ENCODE data around the gene TGM1. TPM values are rescaled to one million over a fixed set of nuclear protein-coding genes. Genes with fewer than 3 reads are reported as not detected.

TGM1 gene
- total and polyA plus RNA-seq, 2 donors (not counting 1 experiment from before 2014, with no cell fraction given), result 2.7 to 11.9 TPM

DNA sequence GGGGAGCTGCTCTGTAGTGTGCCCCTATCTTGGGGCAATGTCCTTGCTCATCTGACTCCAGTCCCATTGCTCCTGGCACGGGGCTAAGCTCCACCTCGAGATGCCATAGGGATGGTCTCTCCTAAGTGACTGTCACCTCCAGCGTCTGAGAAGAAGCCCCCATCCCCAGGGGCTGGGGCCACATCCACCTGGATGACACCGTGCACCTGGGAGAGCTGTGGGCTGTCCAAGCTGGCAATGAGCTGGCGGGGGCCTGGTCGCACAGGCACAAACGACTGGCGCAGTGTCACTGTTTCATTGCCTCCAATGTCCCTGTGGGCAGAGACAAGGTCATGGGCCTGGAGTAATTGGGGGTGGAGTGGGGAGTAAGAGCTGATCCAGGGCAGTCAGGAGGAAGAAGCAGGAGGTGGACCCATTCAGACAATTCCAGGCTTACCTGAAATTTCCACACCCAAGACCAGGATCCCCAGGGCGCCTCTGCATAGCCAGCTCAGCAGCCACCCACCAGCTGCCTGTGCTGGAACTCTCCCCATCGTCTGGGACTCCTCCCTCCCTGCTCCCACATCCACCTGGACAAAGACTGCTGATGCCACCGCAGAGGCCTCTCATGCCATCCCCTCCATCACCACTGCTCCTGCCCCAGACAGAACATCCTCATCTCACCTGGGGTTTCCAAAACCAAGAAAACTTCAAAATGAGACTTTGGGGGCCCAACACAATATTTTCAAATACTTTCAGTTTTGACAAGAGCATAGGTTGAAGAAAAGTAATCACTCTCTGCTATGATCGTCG lies 13.6 kb downstream of the TGM1 start:
- Histone ChIP-seq H3K36me3 (replicated peaks in 1 of 2; ENCODE audit: control extremely low read depth in 1 of 2, control insufficient read depth in 1 of 2, extremely low read depth in 1 of 2, insufficient read depth in 2 of 2, low read length in 1 of 2) (peaks cover 0 to 14% of the 10 kb centered on the region in 2 experiments), H3K27ac (ENCODE audit: low read length in 2 of 2) (no peak overlapping the region), H3K4me3 (ENCODE audit: control extremely low read depth in 1 of 5, extremely low read depth in 1 of 5, insufficient read depth in 1 of 5, low read depth in 2 of 5, low read length in 4 of 5) (no peak overlapping the region), H3K4me2 (replicated peaks; ENCODE audit: low read depth, low read length, poor library complexity, severe bottlenecking) (no peak overlapping the region), H3K4me1 (ENCODE audit: control insufficient read depth in 2 of 2, insufficient read depth in 2 of 2, low read length in 2 of 2) (peaks cover 6 to 11% of the 10 kb centered on the region in 2 donors), H2AFZ (ENCODE audit: insufficient read depth, low read depth, low read length, poor library complexity, severe bottlenecking) (no peak overlapping the region), H3K9me3 (ENCODE audit: control extremely low read depth in 1 of 3, control insufficient read depth in 2 of 3, insufficient read depth in 1 of 3, low read length in 2 of 3) (no peaks in the 10 kb centered on the region), H3K79me2 (ENCODE audit: control insufficient read depth, insufficient read depth, low read length) (no peaks in the 10 kb centered on the region), H3K27me3 (replicated peaks in 1 of 4; ENCODE audit: control extremely low read depth in 1 of 4, control insufficient read depth in 3 of 4, insufficient read depth in 4 of 4, low read length in 3 of 4) (no peaks in the 10 kb centered on the region), H4K20me1 (ENCODE audit: control insufficient read depth, insufficient read depth, low read length, poor library complexity, severe bottlenecking) (no peaks in the 10 kb centered on the region), H3K9ac (ENCODE audit: low read length) (no peak overlapping the region)
- peak overlapping the region; percentile 37 for H3K27ac Mint-ChIP-seq
- H3K9me3 Mint-ChIP-seq (ENCODE audit: insufficient read depth), result no peaks in the 10 kb centered on the region
- H3K27me3 Mint-ChIP-seq, result no peaks in the 10 kb centered on the region
- H3K4me1 Mint-ChIP-seq, result peaks cover 12% of the 10 kb centered on the region
- DNase-seq, result no peak
- CTCF ChIA-PET, result interaction anchor here (1.2 kb wide), 1 partner anchor 182 kb away, joined by 3 read pairs; no protein-coding TSS in a partner anchor
- ATAC-seq (ENCODE audit: low read depth), result no peak
- TF ChIP-seq EZH2 (IDR thresholded peaks at IDR 0.05; ENCODE audit: borderline replicate concordance, insufficient read depth, low read depth, low read length, poor library complexity, severe bottlenecking), result no peak
- TF ChIP-seq, protein P1, sequence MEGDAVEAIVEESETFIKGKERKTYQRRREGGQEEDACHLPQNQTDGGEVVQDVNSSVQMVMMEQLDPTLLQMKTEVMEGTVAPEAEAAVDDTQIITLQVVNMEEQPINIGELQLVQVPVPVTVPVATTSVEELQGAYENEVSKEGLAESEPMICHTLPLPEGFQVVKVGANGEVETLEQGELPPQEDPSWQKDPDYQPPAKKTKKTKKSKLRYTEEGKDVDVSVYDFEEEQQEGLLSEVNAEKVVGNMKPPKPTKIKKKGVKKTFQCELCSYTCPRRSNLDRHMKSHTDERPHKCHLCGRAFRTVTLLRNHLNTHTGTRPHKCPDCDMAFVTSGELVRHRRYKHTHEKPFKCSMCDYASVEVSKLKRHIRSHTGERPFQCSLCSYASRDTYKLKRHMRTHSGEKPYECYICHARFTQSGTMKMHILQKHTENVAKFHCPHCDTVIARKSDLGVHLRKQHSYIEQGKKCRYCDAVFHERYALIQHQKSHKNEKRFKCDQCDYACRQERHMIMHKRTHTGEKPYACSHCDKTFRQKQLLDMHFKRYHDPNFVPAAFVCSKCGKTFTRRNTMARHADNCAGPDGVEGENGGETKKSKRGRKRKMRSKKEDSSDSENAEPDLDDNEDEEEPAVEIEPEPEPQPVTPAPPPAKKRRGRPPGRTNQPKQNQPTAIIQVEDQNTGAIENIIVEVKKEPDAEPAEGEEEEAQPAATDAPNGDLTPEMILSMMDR (IDR thresholded peaks at IDR 0.05), result no peak
- WGBS (ENCODE audit: insufficient coverage), result 90% methylated on average over 11 of the region's 13 CpGs
- POLR2A ChIA-PET, result no interaction called here
- intact Hi-C loops (cut with micrococcal nuclease), result loop anchor here (10.0 kb wide), 1 partner anchor 235 kb away; no protein-coding TSS in a partner anchor
- H3K4me3 Mint-ChIP-seq, result no peak overlapping the region

- DNase-seq, result no peak
- WGBS (ENCODE audit: insufficient coverage), result 86% methylated on average over 7 of the region's 7 CpGs
- H3K4me1 Mint-ChIP-seq, result peaks cover 24% of the 10 kb centered on the region
- H3K4me3 Mint-ChIP-seq, result peak overlapping the region; percentile 17
- ChIA-PET CTCF (interaction anchor here (0.7 to 8.8 kb wide), 14 partner anchors 8 to 603 kb away, joined by 3 to 254 read pairs (median 4); partner anchors contain the start of genes ADCY4, CIDEB, DHRS1 and IRF9), POLR2A (interaction anchor here (0.9 to 1.6 kb wide), 4 partner anchors 24 to 61 kb away, joined by 3 to 12 read pairs (median 4); partner anchors contain the start of genes DHRS1, NOP9 and RABGGTA)
- H3K9me3 ChIP-seq (ENCODE audit: control extremely low read depth in 1 of 3, control insufficient read depth in 2 of 3, insufficient read depth in 1 of 3, low read length in 2 of 3), result no peaks in the 10 kb centered on the region
- peaks cover 0 to 4% of the 10 kb centered on the region in 2 experiments for H3K36me3 ChIP-seq (replicated peaks in 1 of 2; ENCODE audit: control extremely low read depth in 1 of 2, control insufficient read depth in 1 of 2, extremely low read depth in 1 of 2, insufficient read depth in 2 of 2, low read length in 1 of 2)
- no peak overlapping the region for H3K4me2 ChIP-seq (replicated peaks; ENCODE audit: low read depth, low read length, poor library complexity, severe bottlenecking)
- H3K79me2 ChIP-seq (ENCODE audit: control insufficient read depth, insufficient read depth, low read length), result no peaks in the 10 kb centered on the region
- H3K27ac ChIP-seq (ENCODE audit: low read length in 2 of 2), result peak overlapping the region in 1 of 2 donors; percentile 35
- no peaks in the 10 kb centered on the region for H4K20me1 ChIP-seq (ENCODE audit: control insufficient read depth, insufficient read depth, low read length, poor library complexity, severe bottlenecking)
- H3K27me3 ChIP-seq (replicated peaks in 1 of 4; ENCODE audit: control extremely low read depth in 1 of 4, control insufficient read depth in 3 of 4, insufficient read depth in 4 of 4, low read length in 3 of 4), result no peaks in the 10 kb centered on the region
- no peak for ATAC-seq (ENCODE audit: low read depth)
- peak overlapping the region; percentile 82 for H2AFZ ChIP-seq (ENCODE audit: insufficient read depth, low read depth, low read length, poor library complexity, severe bottlenecking)
- H3K27me3 Mint-ChIP-seq, result no peaks in the 10 kb centered on the region
- peak overlapping the region; percentile 77 for H3K27ac Mint-ChIP-seq
- H3K9ac ChIP-seq (ENCODE audit: low read length), result no peak overlapping the region
- H3K4me1 ChIP-seq (ENCODE audit: control insufficient read depth in 2 of 2, insufficient read depth in 2 of 2, low read length in 2 of 2), result peaks cover 15 to 22% of the 10 kb centered on the region in 2 donors
- H3K4me3 ChIP-seq (ENCODE audit: control extremely low read depth in 1 of 5, extremely low read depth in 1 of 5, insufficient read depth in 1 of 5, low read depth in 2 of 5, low read length in 4 of 5), result no peak overlapping the region
- no peak for TF ChIP-seq EZH2 (IDR thresholded peaks at IDR 0.05; ENCODE audit: borderline replicate concordance, insufficient read depth, low read depth, low read length, poor library complexity, severe bottlenecking)
- TF ChIP-seq, protein P1 (IDR thresholded peaks at IDR 0.05), result no peak
- intact Hi-C loops (cut with micrococcal nuclease), result loop anchor here (1.0 to 10.0 kb wide), 2 partner anchors 24 to 233 kb away; partner anchors contain the start of gene RABGGTA
- no peaks in the 10 kb centered on the region for H3K9me3 Mint-ChIP-seq (ENCODE audit: insufficient read depth)
These were observed 15.6 kb downstream of the TGM1 start for GRCh38 chr14:24247422-24247821.

Data from B cell (primary cell).